GM21390 (cell line): ENCODE measurements around the gene AKAP12.

Source experiments
- ATAC-seq: cut with Tn5 transposase; IDR thresholded peaks from one replicate; pipeline ENCODE4 v1.9.1; 2021; ENCODE audit not compliant: unreplicated experiment

The AKAP12 gene

GRCh38 chr6:151233731-151234130 is 6.0 kb upstream of the AKAP12 start:
- ATAC-seq = no peak

- no peak for ATAC-seq
Observed at GRCh38 chr6:151236668-151237401, 2.9 kb upstream of the AKAP12 start.

DNA sequence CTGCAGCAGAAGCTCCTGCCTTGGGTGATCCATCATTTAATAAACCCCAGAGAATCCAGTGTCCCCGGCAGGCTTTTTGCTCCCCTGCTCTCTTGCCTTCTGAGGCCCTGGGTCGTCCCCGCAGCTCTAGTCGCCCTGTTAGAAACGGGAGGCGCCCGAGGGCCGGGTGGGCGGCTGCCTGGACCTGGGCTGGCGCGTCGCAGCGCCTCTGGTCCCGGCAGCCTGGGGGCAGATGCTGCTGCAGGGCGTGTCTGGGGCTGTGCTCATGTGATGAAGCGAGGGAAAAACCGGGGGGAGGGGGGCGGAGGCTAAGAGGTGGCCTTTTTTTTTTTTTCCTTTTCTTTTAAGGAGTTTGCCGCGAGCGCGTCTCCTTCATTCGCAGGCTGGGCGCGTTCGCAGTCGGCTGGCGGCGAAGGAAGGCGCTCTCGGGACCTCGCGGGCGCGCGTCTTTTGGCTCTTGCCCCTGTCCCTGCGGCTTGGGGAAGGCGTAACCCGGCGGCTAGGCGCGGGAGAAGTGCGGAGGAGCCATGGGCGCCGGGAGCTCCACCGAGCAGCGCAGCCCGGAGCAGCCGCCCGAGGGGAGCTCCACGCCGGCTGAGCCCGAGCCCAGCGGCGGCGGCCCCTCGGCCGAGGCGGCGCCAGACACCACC is 394 bp downstream of the AKAP12 start:
- ATAC-seq = no peak

DNA sequence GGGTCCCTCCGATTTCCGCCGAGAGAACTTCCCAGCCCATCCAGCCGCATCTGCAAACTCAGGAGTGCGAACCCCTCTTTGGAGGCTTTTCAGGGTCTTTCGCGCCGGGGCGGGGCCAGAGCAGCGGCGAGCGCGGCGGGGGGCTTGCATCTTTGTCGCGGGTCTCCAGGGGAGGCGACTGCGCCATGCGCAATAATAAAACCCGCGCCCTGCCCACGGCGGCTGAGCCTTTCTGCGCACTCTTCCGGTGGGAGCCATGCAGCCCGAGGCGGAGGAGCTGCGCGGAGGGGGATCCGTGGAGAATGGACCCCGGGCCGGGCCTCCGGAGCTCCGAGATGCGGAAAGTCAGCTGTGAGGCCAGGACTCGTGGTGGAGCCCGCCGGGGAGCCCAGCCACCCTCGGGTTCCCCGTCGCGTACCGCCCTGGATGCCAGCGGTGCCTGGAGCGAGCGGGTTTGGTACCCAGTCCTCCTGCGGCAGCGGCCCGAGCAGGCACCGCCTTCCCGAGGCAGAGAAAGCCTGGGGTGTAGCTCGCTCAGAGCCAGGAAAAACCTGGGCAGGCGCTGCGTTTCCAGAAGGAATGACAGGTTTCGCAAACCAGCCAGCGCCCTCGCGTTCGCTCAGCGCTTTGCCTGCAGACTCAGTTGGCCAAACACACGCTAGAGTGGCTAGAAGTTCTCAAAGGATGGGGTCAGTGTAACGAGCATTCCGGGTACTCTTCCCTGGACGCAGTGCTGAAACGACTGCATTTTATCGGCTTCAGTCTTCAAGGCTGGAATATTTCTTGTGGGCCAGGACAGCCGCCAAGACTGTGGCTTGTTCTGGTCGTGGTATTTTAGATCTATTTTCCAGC is 1.2 kb downstream of the AKAP12 start:
- ATAC-seq = no peak

DNA sequence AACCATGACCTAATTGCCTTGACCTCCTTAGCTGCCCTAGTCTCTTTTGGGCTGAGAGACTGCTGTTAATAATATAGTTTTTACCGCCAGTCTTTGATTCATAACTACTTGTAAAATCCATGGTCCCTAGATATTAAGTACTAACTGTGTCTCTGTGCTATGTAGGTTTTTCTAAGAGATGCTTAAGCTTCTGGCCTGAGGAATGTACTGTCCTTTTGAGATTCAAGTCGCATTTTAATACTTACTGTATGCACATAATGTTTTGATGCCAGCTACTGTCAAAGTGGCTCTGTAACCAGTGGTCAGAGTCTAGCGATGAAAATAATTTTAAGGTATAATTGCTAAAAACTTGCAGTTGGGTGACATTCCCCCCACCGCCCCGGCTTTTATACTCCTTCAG is 2.1 kb downstream of the AKAP12 start:
- ATAC-seq = no peak

DNA sequence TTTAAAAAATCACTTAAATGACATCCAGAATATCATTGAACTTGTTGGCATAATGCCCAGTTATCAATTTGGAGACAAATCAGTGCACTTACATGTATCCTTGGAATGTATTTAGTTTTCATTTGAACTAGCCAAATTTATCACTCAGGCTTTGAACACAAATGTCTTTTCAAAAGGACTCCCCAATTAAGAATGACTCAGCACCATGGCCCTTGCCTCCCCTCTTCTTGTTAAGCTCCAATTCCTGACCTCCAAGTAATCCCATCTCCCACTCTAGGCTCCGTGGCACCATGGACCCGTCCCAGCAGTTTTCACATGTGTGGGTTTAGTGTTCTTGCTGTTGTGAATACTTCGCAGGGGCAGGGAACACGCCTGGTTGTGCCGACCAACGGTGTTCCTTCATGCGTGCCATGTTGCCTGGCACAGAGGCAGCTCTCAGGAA is 2.7 kb downstream of the AKAP12 start:
- no peak for ATAC-seq

GRCh38 chr6:151243481-151243880 is 3.7 kb downstream of the AKAP12 start:
- ATAC-seq = no peak

DNA sequence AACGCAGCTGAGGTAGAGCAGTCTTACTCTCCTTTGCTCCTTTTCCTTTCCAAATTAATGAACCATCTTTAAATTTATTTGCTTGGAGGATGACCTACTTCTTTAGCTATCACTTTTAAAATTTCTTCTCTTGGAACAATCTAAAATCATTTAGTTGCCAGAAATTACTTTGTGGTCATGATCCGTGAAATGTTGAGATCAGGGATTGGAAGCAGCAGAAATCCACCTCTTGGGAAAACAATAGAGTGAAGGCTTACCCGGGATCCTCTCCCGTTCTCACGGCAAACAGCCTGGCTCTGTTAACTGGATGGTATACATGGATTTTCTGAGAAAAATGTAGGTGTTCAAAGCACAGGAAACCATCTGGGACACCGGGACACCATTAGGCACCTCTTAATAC is 7.7 kb downstream of the AKAP12 start:
- ATAC-seq = no peak

GRCh38 chr6:151248295-151248694 is 8.5 kb downstream of the AKAP12 start:
- ATAC-seq = no peak

DNA sequence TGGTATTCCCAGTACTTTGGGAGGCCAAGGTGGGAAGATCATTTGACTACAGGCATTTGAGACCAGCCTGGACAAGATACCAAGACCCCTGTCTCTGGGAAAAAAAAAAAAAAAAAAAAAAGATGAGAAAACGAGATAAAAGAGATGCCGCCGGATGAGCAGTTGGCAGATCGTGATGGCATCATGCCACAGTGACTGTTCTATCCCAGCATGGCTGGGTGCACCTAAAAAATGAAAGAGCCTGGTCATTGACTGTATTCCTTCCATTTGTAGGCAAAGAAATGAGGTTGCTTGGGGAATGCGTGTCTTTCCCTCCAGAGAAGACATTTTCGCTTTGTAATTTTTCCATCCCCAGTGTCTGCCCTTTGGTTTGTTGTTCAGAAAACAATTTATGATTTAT is 12.9 kb downstream of the AKAP12 start:
- ATAC-seq = no peak

- no peak for ATAC-seq
Observed at GRCh38 chr6:151254451-151255081, 14.8 kb downstream of the AKAP12 start.

DNA sequence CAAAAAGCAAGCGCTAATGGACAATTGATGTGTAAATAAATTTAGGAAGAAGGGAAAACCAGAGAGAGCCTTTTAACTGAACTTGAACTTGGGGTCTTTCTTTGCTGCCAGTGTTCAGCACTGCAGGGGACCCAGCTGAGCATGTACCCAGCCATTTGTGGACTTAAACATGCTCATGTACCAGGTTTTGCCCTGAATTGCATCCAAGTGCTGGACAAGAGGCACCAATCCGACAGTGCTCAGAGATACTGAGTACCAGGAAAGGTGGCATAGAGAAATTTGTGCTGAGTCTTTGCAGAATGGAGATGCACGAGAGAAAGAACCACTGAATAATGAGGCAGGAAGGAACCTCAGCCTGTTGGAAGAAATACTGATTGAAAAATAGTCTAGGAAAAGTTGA is 16.0 kb downstream of the AKAP12 start:
- no peak for ATAC-seq

DNA sequence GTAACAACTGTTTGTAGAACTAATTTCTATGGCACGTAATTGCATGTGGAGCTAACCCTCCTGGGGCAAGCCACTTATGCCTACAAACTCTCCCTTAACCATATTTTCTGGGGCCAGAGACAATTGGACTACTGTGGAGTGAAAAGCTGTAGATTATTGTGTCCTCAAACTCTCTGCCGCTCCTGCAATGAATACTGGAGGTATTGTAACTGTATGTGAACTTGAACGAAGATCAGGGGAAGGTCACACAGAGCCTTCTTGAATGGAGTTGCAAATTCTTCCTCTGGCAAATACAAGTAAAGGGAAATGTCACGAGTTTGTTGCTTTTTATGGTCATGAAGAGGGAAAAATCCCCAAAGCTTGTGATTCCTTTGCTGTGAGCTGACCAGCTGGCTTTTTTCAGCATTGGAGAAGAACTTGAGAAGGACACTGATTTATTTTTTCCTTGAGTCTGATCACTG is 18.2 kb downstream of the AKAP12 start:
- no peak for ATAC-seq

GRCh38 chr6:151260205-151260604 is 20.4 kb downstream of the AKAP12 start:
- no peak for ATAC-seq

DNA sequence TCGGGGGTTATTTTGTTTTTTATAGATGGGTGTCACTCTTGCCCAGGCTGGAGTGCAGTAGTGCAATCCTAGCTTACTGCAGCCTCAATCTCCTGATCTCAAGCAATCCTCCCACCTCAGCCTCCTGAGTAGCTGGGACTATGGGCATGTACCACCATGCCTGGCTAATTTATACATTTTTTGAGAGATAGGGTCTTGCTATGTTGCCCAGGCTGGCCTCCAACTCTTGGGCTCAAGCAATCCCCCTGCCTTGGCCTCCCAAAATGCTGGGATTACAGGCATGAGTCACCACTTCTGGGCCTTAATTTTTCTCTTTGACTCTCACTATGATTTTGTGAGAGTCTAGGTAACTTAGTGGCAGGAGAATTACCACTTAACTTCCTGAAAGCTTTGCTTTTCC is 23.3 kb downstream of the AKAP12 start:
- ATAC-seq = no peak

GRCh38 chr6:151263967-151264366 is 24.2 kb downstream of the AKAP12 start:
- no peak for ATAC-seq

GRCh38 chr6:151265282-151265681 is 25.5 kb downstream of the AKAP12 start:
- ATAC-seq = no peak

DNA sequence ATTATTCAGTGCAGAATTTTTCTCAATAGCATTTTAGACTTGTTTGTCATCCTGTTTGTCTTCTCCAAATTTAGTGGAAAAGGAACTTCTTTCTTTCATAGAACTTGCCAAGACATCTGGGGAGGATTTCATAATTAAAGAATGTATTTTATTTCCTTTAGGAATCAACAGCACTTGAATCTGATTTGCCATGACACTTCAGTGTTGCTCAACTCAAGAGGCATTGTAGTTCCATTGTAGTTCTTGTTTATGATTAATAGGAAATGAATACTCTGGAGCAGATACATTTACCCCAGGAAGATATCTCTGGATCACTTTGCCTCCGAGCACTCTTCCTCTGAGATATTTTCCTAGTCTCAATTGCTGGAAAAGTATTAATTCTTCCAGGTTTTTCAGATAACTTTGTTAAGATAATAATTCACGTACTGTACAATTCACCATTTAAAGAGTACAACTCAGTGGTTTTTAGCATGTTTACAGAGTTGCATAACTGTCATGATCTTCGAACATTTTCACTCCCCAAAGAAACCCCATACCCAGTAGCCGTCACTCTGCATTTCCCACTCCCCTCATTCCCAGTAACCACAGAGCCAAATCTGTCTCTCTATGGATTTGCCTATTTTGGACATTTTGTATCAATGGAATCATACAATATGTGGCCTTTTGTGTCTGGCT is 29.7 kb downstream of the AKAP12 start:
- no peak for ATAC-seq

- ATAC-seq = no peak
Observed at GRCh38 chr6:151275121-151275520, 35.4 kb downstream of the AKAP12 start.

GRCh38 chr6:151275566-151275965 is 35.8 kb downstream of the AKAP12 start:
- ATAC-seq = no peak
